ENCODE results near the gene HNRNPAB. TPM values are rescaled to one million over a fixed set of nuclear protein-coding genes. Genes with fewer than 3 reads are reported as not detected.

Gene HNRNPAB
- total RNA-seq, 4 donors from 2014 or later = 74.8 to 135 (median 81.4) TPM

DNA sequence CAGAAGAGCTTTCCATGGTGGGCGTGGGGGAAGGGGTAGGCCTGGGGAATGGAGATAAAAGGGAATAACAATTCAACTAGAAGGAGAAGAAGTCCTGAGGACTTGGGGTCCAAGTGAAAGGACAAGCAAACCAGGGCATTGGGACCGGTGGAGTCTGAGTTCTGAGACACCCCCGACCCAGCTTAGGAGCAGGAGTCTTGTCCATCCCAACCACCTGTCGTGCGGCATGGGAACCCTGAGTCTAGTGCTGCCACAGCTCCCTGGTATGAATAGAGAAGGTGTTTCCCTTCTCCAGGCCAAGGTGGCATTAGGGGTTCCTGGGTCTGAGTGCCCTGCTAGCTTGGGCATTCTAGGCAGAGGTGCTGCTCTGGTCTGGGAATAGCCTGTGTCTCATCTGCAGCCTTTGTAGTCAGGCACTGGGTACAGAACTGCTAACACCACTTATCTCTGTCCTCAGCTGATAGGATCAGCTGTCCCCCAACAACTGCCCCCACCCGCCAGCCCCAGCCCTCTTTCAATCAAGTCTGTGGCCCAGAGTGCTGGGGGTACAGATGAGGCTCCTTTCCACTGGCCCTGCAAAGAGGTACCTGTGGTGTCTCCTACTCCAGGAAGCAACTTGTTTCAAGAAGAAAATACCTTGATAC is 9.9 kb downstream of the HNRNPAB start:
- Histone ChIP-seq H3K9me3 (no peaks in the 10 kb centered on the region), H3K27ac (peak overlapping the region in 3 of 4 donors; percentile 72 to 99 (median 80)), H3K36me3 (peaks cover 0 to 77% (median 0%) of the 10 kb centered on the region in 3 donors), H3K27me3 (no peaks in the 10 kb centered on the region), H3K4me3 (no peak overlapping the region), H3K4me1 (peaks cover 0 to 62% (median 23%) of the 10 kb centered on the region in 4 donors)
- no peak for TF ChIP-seq POLR2A (IDR thresholded peaks at IDR 0.05)
- TF ChIP-seq, protein P1, sequence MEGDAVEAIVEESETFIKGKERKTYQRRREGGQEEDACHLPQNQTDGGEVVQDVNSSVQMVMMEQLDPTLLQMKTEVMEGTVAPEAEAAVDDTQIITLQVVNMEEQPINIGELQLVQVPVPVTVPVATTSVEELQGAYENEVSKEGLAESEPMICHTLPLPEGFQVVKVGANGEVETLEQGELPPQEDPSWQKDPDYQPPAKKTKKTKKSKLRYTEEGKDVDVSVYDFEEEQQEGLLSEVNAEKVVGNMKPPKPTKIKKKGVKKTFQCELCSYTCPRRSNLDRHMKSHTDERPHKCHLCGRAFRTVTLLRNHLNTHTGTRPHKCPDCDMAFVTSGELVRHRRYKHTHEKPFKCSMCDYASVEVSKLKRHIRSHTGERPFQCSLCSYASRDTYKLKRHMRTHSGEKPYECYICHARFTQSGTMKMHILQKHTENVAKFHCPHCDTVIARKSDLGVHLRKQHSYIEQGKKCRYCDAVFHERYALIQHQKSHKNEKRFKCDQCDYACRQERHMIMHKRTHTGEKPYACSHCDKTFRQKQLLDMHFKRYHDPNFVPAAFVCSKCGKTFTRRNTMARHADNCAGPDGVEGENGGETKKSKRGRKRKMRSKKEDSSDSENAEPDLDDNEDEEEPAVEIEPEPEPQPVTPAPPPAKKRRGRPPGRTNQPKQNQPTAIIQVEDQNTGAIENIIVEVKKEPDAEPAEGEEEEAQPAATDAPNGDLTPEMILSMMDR (IDR thresholded peaks at IDR 0.05) = no peak
- DNase-seq = no peak

GRCh38 chr5:178215280-178216002 is 11.1 kb downstream of the HNRNPAB start:
- DNase-seq = peak in 1 of 3 donors; percentile 63
- TF ChIP-seq POLR2A (IDR thresholded peaks at IDR 0.05) = no peak
- TF ChIP-seq, protein P1 (IDR thresholded peaks at IDR 0.05) = no peak
- peak overlapping the region in 3 of 4 donors; percentile 72 to 99 (median 80) for H3K27ac ChIP-seq
- no peaks in the 10 kb centered on the region for H3K27me3 ChIP-seq
- no peak overlapping the region for H3K4me3 ChIP-seq
- H3K36me3 ChIP-seq = peaks cover 0 to 77% (median 0%) of the 10 kb centered on the region in 3 donors
- no peaks in the 10 kb centered on the region for H3K9me3 ChIP-seq
- peaks cover 0 to 53% (median 23%) of the 10 kb centered on the region in 4 donors for H3K4me1 ChIP-seq

GRCh38 chr5:178216088-178216534 is 11.8 kb downstream of the HNRNPAB start:
- DNase-seq = peak in 1 of 3 donors; percentile 53
- no peak for TF ChIP-seq POLR2A (IDR thresholded peaks at IDR 0.05)
- TF ChIP-seq, protein P1 (IDR thresholded peaks at IDR 0.05) = no peak
- Histone ChIP-seq H3K9me3 (no peaks in the 10 kb centered on the region), H3K4me1 (peaks cover 0 to 52% (median 23%) of the 10 kb centered on the region in 4 donors), H3K4me3 (no peak overlapping the region), H3K27ac (peak overlapping the region; percentile 38 to 99 (median 76)), H3K36me3 (peaks cover 0 to 76% (median 0%) of the 10 kb centered on the region in 3 donors), H3K27me3 (no peaks in the 10 kb centered on the region)

GRCh38 chr5:178216779-178217178 is 12.4 kb downstream of the HNRNPAB start:
- H3K4me1 ChIP-seq = peaks cover 0 to 51% (median 23%) of the 10 kb centered on the region in 4 donors
- no peaks in the 10 kb centered on the region for H3K27me3 ChIP-seq
- H3K36me3 ChIP-seq = peaks cover 0 to 76% (median 0%) of the 10 kb centered on the region in 3 donors
- peak overlapping the region in 3 of 4 donors; percentile 72 to 99 (median 80) for H3K27ac ChIP-seq
- H3K9me3 ChIP-seq = no peaks in the 10 kb centered on the region
- TF ChIP-seq, protein P1 (IDR thresholded peaks at IDR 0.05) = no peak
- TF ChIP-seq POLR2A (IDR thresholded peaks at IDR 0.05) = no peak
- H3K4me3 ChIP-seq = no peak overlapping the region
- DNase-seq = no peak

DNA sequence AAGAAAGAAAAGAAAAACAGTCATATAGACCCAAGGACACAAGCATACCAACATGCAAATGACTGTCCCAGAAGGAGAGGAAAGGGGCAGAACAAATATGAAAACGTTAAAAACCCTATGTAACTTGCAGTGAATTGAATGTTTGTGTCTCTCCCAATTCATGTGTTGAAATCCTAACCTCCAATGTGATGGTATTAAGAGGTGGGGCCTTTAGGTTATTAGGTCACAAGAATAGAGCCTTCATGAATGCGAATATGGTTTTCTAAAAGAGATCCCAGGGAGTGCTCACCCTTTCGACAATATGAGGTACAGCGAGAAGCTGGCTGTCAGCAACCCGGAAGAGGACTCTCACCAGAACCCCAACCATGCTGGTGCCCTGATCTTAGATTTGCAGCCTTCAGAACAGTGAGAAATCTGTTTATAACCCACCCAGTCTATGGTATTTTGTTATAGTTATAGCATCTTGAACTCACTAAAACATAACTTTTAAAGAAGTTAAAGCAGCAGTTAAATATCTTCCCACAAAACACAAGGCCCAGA is 14.0 kb downstream of the HNRNPAB start:
- Histone ChIP-seq H3K27ac (no peak overlapping the region), H3K9me3 (no peaks in the 10 kb centered on the region), H3K36me3 (peaks cover 0 to 75% (median 0%) of the 10 kb centered on the region in 3 donors), H3K4me1 (peaks cover 0 to 54% (median 18%) of the 10 kb centered on the region in 4 donors), H3K27me3 (no peaks in the 10 kb centered on the region), H3K4me3 (no peak overlapping the region)
- no peak for TF ChIP-seq POLR2A (IDR thresholded peaks at IDR 0.05)
- TF ChIP-seq, protein P1 (IDR thresholded peaks at IDR 0.05) = no peak
- DNase-seq = no peak
